ENCODE results near the gene P2RY8.
"Not testable (repeated sequence)": the region's sequence is repeated elsewhere in the genome, so short reads cannot be mapped to it uniquely, and the experiment has no call there.

The P2RY8 gene

GRCh38 chrX:1500701-1501624 is 36.0 kb downstream of the P2RY8 start:
- Histone ChIP-seq H3K4me1 (ENCODE audit: control insufficient read depth in 1 of 2, insufficient read depth in 2 of 2, low read length in 2 of 2) (peaks cover 0 to 3% of the 10 kb centered on the region in 2 donors), H3K27ac (ENCODE audit: low read depth, low read length) (peak overlapping the region; percentile 56), H3K9ac (ENCODE audit: low read depth in 1 of 2, low read length in 2 of 2) (peak overlapping the region; percentile 43 to 48), H3K36me3 (ENCODE audit: control insufficient read depth in 1 of 2, insufficient read depth in 2 of 2, low read length in 2 of 2) (no peaks in the 10 kb centered on the region), H3K9me3 (ENCODE audit: control insufficient read depth in 1 of 2, low read length in 2 of 2) (no peaks in the 10 kb centered on the region), H3K27me3 (ENCODE audit: control insufficient read depth in 1 of 2, insufficient read depth in 2 of 2, low read length in 2 of 2) (no peaks in the 10 kb centered on the region), H3K4me3 (ENCODE audit: low read depth in 1 of 2, low read length in 2 of 2) (peak overlapping the region; percentile 37 to 55)

- Histone ChIP-seq H3K27ac (ENCODE audit: low read depth, low read length) (no peak overlapping the region), H3K36me3 (ENCODE audit: control insufficient read depth in 1 of 2, insufficient read depth in 2 of 2, low read length in 2 of 2) (no peaks in the 10 kb centered on the region), H3K9ac (ENCODE audit: low read depth in 1 of 2, low read length in 2 of 2) (no peak overlapping the region), H3K9me3 (ENCODE audit: control insufficient read depth in 1 of 2, low read length in 2 of 2) (no peaks in the 10 kb centered on the region), H3K27me3 (ENCODE audit: control insufficient read depth in 1 of 2, insufficient read depth in 2 of 2, low read length in 2 of 2) (no peaks in the 10 kb centered on the region), H3K4me3 (ENCODE audit: low read depth in 1 of 2, low read length in 2 of 2) (no peak overlapping the region), H3K4me1 (ENCODE audit: control insufficient read depth in 1 of 2, insufficient read depth in 2 of 2, low read length in 2 of 2) (peaks cover 3 to 4% of the 10 kb centered on the region in 2 donors)
These were observed 40.9 kb downstream of the P2RY8 start for GRCh38 chrX:1496076-1496475.

- peaks cover 0 to 4% of the 10 kb centered on the region in 2 donors for H3K4me1 ChIP-seq (ENCODE audit: control insufficient read depth in 1 of 2, insufficient read depth in 2 of 2, low read length in 2 of 2)
- H3K9me3 ChIP-seq (ENCODE audit: control insufficient read depth in 1 of 2, low read length in 2 of 2) = no peaks in the 10 kb centered on the region
- H3K36me3 ChIP-seq (ENCODE audit: control insufficient read depth in 1 of 2, insufficient read depth in 2 of 2, low read length in 2 of 2) = no peaks in the 10 kb centered on the region
- no peak overlapping the region for H3K27ac ChIP-seq (ENCODE audit: low read depth, low read length)
- H3K4me3 ChIP-seq (ENCODE audit: low read depth in 1 of 2, low read length in 2 of 2) = no peak overlapping the region
- peak overlapping the region in 1 of 2 donors; percentile 7 for H3K9ac ChIP-seq (ENCODE audit: low read depth in 1 of 2, low read length in 2 of 2)
- H3K27me3 ChIP-seq (ENCODE audit: control insufficient read depth in 1 of 2, insufficient read depth in 2 of 2, low read length in 2 of 2) = no peaks in the 10 kb centered on the region
These were observed 43.0 kb downstream of the P2RY8 start for GRCh38 chrX:1493877-1494510.

- Histone ChIP-seq H3K27ac (ENCODE audit: low read depth, low read length) (no peak overlapping the region), H3K9me3 (ENCODE audit: control insufficient read depth in 1 of 2, low read length in 2 of 2) (no peaks in the 10 kb centered on the region), H3K4me3 (ENCODE audit: low read depth in 1 of 2, low read length in 2 of 2) (no peak overlapping the region), H3K36me3 (ENCODE audit: control insufficient read depth in 1 of 2, insufficient read depth in 2 of 2, low read length in 2 of 2) (no peaks in the 10 kb centered on the region), H3K4me1 (ENCODE audit: control insufficient read depth in 1 of 2, insufficient read depth in 2 of 2, low read length in 2 of 2) (peaks cover 0 to 4% of the 10 kb centered on the region in 2 donors), H3K27me3 (ENCODE audit: control insufficient read depth in 1 of 2, insufficient read depth in 2 of 2, low read length in 2 of 2) (no peaks in the 10 kb centered on the region), H3K9ac (ENCODE audit: low read depth in 1 of 2, low read length in 2 of 2) (peak overlapping the region in 1 of 2 donors; percentile 7)
These were observed 43.6 kb downstream of the P2RY8 start for GRCh38 chrX:1493412-1493811.

GRCh38 chrX:1492421-1493012 is 44.5 kb downstream of the P2RY8 start:
- Histone ChIP-seq H3K4me1 (ENCODE audit: control insufficient read depth in 1 of 2, insufficient read depth in 2 of 2, low read length in 2 of 2) (peaks cover 0 to 4% of the 10 kb centered on the region in 2 donors), H3K4me3 (ENCODE audit: low read depth in 1 of 2, low read length in 2 of 2) (no peak overlapping the region), H3K36me3 (ENCODE audit: control insufficient read depth in 1 of 2, insufficient read depth in 2 of 2, low read length in 2 of 2) (no peaks in the 10 kb centered on the region), H3K9ac (ENCODE audit: low read depth in 1 of 2, low read length in 2 of 2) (no peak overlapping the region), H3K9me3 (ENCODE audit: control insufficient read depth in 1 of 2, low read length in 2 of 2) (no peaks in the 10 kb centered on the region), H3K27ac (ENCODE audit: low read depth, low read length) (no peak overlapping the region), H3K27me3 (ENCODE audit: control insufficient read depth in 1 of 2, insufficient read depth in 2 of 2, low read length in 2 of 2) (no peaks in the 10 kb centered on the region)

- Histone ChIP-seq H3K9ac (ENCODE audit: low read depth in 1 of 2, low read length in 2 of 2) (no peak overlapping the region), H3K4me3 (ENCODE audit: low read depth in 1 of 2, low read length in 2 of 2) (no peak overlapping the region), H3K27me3 (ENCODE audit: control insufficient read depth in 1 of 2, insufficient read depth in 2 of 2, low read length in 2 of 2) (no peaks in the 10 kb centered on the region), H3K27ac (ENCODE audit: low read depth, low read length) (no peak overlapping the region), H3K4me1 (ENCODE audit: control insufficient read depth in 1 of 2, insufficient read depth in 2 of 2, low read length in 2 of 2) (peaks cover 0 to 4% of the 10 kb centered on the region in 2 donors), H3K36me3 (ENCODE audit: control insufficient read depth in 1 of 2, insufficient read depth in 2 of 2, low read length in 2 of 2) (no peaks in the 10 kb centered on the region), H3K9me3 (ENCODE audit: control insufficient read depth in 1 of 2, low read length in 2 of 2) (no peaks in the 10 kb centered on the region)
These were observed 45.1 kb downstream of the P2RY8 start for GRCh38 chrX:1491851-1492349.

GRCh38 chrX:1491248-1491647 is 45.7 kb downstream of the P2RY8 start:
- not testable (repeated sequence) for H3K27me3 ChIP-seq (ENCODE audit: control insufficient read depth in 1 of 2, insufficient read depth in 2 of 2, low read length in 2 of 2); H3K9ac ChIP-seq (ENCODE audit: low read depth in 1 of 2, low read length in 2 of 2); H3K4me1 ChIP-seq (ENCODE audit: control insufficient read depth in 1 of 2, insufficient read depth in 2 of 2, low read length in 2 of 2); H3K4me3 ChIP-seq (ENCODE audit: low read depth in 1 of 2, low read length in 2 of 2); H3K9me3 ChIP-seq (ENCODE audit: control insufficient read depth in 1 of 2, low read length in 2 of 2); H3K36me3 ChIP-seq (ENCODE audit: control insufficient read depth in 1 of 2, insufficient read depth in 2 of 2, low read length in 2 of 2); H3K27ac ChIP-seq (ENCODE audit: low read depth, low read length)

- not testable (repeated sequence) for H3K4me1 ChIP-seq (ENCODE audit: control insufficient read depth in 1 of 2, insufficient read depth in 2 of 2, low read length in 2 of 2); H3K9me3 ChIP-seq (ENCODE audit: control insufficient read depth in 1 of 2, low read length in 2 of 2); H3K36me3 ChIP-seq (ENCODE audit: control insufficient read depth in 1 of 2, insufficient read depth in 2 of 2, low read length in 2 of 2); H3K27me3 ChIP-seq (ENCODE audit: control insufficient read depth in 1 of 2, insufficient read depth in 2 of 2, low read length in 2 of 2); H3K27ac ChIP-seq (ENCODE audit: low read depth, low read length); H3K9ac ChIP-seq (ENCODE audit: low read depth in 1 of 2, low read length in 2 of 2); H3K4me3 ChIP-seq (ENCODE audit: low read depth in 1 of 2, low read length in 2 of 2)
These were observed 46.3 kb downstream of the P2RY8 start for GRCh38 chrX:1490723-1491122.

GRCh38 chrX:1489354-1489753 is 47.6 kb downstream of the P2RY8 start:
- not testable (repeated sequence) for H3K9ac ChIP-seq (ENCODE audit: low read depth in 1 of 2, low read length in 2 of 2); H3K4me1 ChIP-seq (ENCODE audit: control insufficient read depth in 1 of 2, insufficient read depth in 2 of 2, low read length in 2 of 2); H3K36me3 ChIP-seq (ENCODE audit: control insufficient read depth in 1 of 2, insufficient read depth in 2 of 2, low read length in 2 of 2); H3K27me3 ChIP-seq (ENCODE audit: control insufficient read depth in 1 of 2, insufficient read depth in 2 of 2, low read length in 2 of 2); H3K9me3 ChIP-seq (ENCODE audit: control insufficient read depth in 1 of 2, low read length in 2 of 2); H3K4me3 ChIP-seq (ENCODE audit: low read depth in 1 of 2, low read length in 2 of 2); H3K27ac ChIP-seq (ENCODE audit: low read depth, low read length)

GRCh38 chrX:1488745-1489144 is 48.2 kb downstream of the P2RY8 start:
- no peaks in the 10 kb centered on the region for H3K9me3 ChIP-seq (ENCODE audit: control insufficient read depth in 1 of 2, low read length in 2 of 2)
- peaks cover 0 to 2% of the 10 kb centered on the region in 2 donors for H3K4me1 ChIP-seq (ENCODE audit: control insufficient read depth in 1 of 2, insufficient read depth in 2 of 2, low read length in 2 of 2)
- no peak overlapping the region for H3K4me3 ChIP-seq (ENCODE audit: low read depth in 1 of 2, low read length in 2 of 2)
- no peaks in the 10 kb centered on the region for H3K27me3 ChIP-seq (ENCODE audit: control insufficient read depth in 1 of 2, insufficient read depth in 2 of 2, low read length in 2 of 2)
- no peaks in the 10 kb centered on the region for H3K36me3 ChIP-seq (ENCODE audit: control insufficient read depth in 1 of 2, insufficient read depth in 2 of 2, low read length in 2 of 2)
- no peak overlapping the region for H3K27ac ChIP-seq (ENCODE audit: low read depth, low read length)
- no peak overlapping the region for H3K9ac ChIP-seq (ENCODE audit: low read depth in 1 of 2, low read length in 2 of 2)
